GM18526 (cell line): Measurements from ENCODE around the gene PHF21A.

Source experiments
- POLR2A ChIP-seq: IDR thresholded peaks from 3 replicates; pipeline ENCODE4 v1.6.1; 2011; ENCODE audit not compliant: insufficient read length; ENCODE audit errors: extremely low read depth

The PHF21A gene

GRCh38 chr11:45921561-45922424 is 199.5 kb downstream of the PHF21A start:
- TF ChIP-seq POLR2A: no peak

GRCh38 chr11:45920531-45921477 is 200.4 kb downstream of the PHF21A start:
- TF ChIP-seq POLR2A: no peak

- TF ChIP-seq POLR2A: no peak
Measured at GRCh38 chr11:45919806-45920530, 201.3 kb downstream of the PHF21A start.

GRCh38 chr11:45918962-45919675 is 202.1 kb downstream of the PHF21A start:
- TF ChIP-seq POLR2A: no peak

- peak; percentile 44 for TF ChIP-seq POLR2A
Measured at GRCh38 chr11:45918331-45918941, 202.8 kb downstream of the PHF21A start.

- peak; percentile 91 for TF ChIP-seq POLR2A
Measured at GRCh38 chr11:45917623-45918330, 203.5 kb downstream of the PHF21A start, which contains the start of gene PEX16. Gene PEX16, minus strand, starts transcription at chr11:45917877. Its CDS starts 66 bp downstream, at chr11:45917811.

GRCh38 chr11:45917286-45917622 is 204.0 kb downstream of the PHF21A start:
- no peak for TF ChIP-seq POLR2A

GRCh38 chr11:45915446-45915845 is 205.8 kb downstream of the PHF21A start:
- no peak for TF ChIP-seq POLR2A

GRCh38 chr11:45913942-45914635 is 207.2 kb downstream of the PHF21A start:
- no peak for TF ChIP-seq POLR2A

- TF ChIP-seq POLR2A: no peak
Measured at GRCh38 chr11:45913514-45913913, 207.7 kb downstream of the PHF21A start.

GRCh38 chr11:45910623-45911022 is 210.6 kb downstream of the PHF21A start:
- no peak for TF ChIP-seq POLR2A

- TF ChIP-seq POLR2A: no peak
Measured at GRCh38 chr11:45909594-45910475, 211.4 kb downstream of the PHF21A start.

GRCh38 chr11:45907911-45908370 is 213.3 kb downstream of the PHF21A start:
- no peak for TF ChIP-seq POLR2A
